MM.1S (cell line): Measurements from ENCODE around the gene NR0B2.

ENCODE experiments used
- EZH2 ChIP-seq: fragments of 300-600 bp; sonication (generic); optimal IDR thresholded peaks from 2 replicates; pipeline ENCODE3; 2017; ENCODE audit warnings: low read depth, mild to moderate bottlenecking, antibody characterized with exemption, low read length, mixed read lengths
- EZH2phosphoT487 ChIP-seq: fragments of 300-600 bp; sonication (generic); IDR thresholded peaks from 2 replicates; pipeline ENCODE4 v1.6.1; 2018; ENCODE audit warnings: antibody characterized with exemption, low read length
- TF ChIP-seq, protein P1 (sequence below): fragments of 300-600 bp; sonication (generic); IDR thresholded peaks from 2 replicates; pipeline ENCODE4 v1.5.1; 2016; ENCODE audit warnings: antibody characterized with exemption, low read length, mixed read lengths

DNA sequence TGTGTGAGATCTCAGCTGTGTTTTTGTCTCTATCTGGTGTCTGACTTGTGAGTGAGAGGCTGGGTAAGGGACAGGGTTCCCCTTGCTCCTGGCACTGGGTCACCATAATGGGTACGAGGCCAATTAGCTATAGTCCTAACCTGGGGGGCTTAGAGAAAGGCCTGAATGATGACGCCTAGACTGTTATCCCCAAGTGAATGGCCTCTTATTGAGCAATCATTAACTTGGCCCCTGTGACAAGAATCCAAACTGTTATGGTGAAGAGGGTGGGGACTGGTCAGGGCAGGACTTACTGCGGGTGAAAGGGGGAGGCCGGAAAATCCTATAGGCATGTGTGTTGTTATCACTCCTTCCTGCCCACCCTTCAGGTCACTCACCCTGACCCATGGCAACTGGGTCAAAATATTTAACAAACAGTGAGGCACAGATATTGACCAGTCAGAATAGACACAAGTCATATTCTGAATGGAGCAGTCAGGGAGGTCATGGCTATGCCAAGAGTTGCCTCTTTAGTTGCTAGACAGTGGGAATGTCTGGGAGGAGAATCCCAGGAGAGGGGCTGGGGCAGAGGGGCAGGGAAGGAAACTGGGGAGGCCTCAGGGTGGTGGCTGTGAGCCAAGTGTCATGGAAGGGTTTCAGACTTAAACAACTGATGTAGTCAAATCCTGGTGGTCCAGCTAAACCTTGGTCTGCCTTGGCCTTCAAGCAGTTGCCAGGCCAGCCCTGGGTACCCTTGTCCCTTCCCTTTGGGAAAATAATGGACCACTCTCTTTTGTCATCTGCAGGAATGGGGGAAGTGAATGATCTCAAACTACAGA is 3.2 kb downstream of the NR0B2 start:
- TF ChIP-seq, protein P1, sequence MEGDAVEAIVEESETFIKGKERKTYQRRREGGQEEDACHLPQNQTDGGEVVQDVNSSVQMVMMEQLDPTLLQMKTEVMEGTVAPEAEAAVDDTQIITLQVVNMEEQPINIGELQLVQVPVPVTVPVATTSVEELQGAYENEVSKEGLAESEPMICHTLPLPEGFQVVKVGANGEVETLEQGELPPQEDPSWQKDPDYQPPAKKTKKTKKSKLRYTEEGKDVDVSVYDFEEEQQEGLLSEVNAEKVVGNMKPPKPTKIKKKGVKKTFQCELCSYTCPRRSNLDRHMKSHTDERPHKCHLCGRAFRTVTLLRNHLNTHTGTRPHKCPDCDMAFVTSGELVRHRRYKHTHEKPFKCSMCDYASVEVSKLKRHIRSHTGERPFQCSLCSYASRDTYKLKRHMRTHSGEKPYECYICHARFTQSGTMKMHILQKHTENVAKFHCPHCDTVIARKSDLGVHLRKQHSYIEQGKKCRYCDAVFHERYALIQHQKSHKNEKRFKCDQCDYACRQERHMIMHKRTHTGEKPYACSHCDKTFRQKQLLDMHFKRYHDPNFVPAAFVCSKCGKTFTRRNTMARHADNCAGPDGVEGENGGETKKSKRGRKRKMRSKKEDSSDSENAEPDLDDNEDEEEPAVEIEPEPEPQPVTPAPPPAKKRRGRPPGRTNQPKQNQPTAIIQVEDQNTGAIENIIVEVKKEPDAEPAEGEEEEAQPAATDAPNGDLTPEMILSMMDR: no peak
- no peak for TF ChIP-seq EZH2phosphoT487
- no peak for TF ChIP-seq EZH2
